GM12865 (cell line): ENCODE measurements around the gene NMRAL1.

Experiments
- DNase-seq: peaks from one replicate; pipeline ENCODE4 v3.0.0; 2010; ENCODE audit warnings: low read depth
- H3K4me3 ChIP-seq: 2 replicates; pipeline ENCODE4 v1.5.1; 2011; ENCODE audit warnings: mild to moderate bottlenecking, low read depth, low read length, control low read depth
- CTCF ChIP-seq: IDR thresholded peaks from 2 replicates; pipeline ENCODE4 v1.5.1; 2011; ENCODE audit warnings: low read length, control low read depth, low read depth, inconsistent platforms; ENCODE audit not compliant: insufficient read depth; ENCODE audit errors: missing control alignments

Gene NMRAL1

GRCh38 chr16:4412159-4412558, 62.3 kb downstream of the NMRAL1 start:
- H3K4me3 ChIP-seq = no peak overlapping the region
- no peak for TF ChIP-seq CTCF
- no peak for DNase-seq
